Endothelial cell of umbilical vein (primary cell): ENCODE measurements around the gene C1orf198. TPM values are rescaled to one million over a fixed set of nuclear protein-coding genes. Genes with fewer than 3 reads are reported as not detected.

ENCODE experiments used
- BruUV-seq: library from RNA; stranded (reverse); fragments of 400-500 nt; replicated peaks from 2 replicates; lab custom pipeline; 2021; lab: Mats Ljungman, UMichigan
- CTCF ChIA-PET: fragments of 300-600, 350-600 bp; sonication (Branson Sonifier 250); formaldehyde crosslinking; loops from one replicate; lab custom pipeline; 2021; ENCODE audit warnings: antibody characterized with exemption, inconsistent platforms; lab: Charles Lee
- POLR2A ChIA-PET: fragments of 300-600, 350-600 bp; sonication (Branson Sonifier 250); formaldehyde crosslinking; loops from one replicate; lab custom pipeline; 2021; ENCODE audit warnings: antibody characterized with exemption, inconsistent platforms; lab: Charles Lee
- DNase-seq: peaks from one replicate; pipeline ENCODE4 v3.0.0-alpha.2; 2011; ENCODE audit warnings: low read depth, low spot score
- FAIRE-seq: peaks from 2 replicates; lab custom pipeline; 2011; peaks lifted over from hg19 to GRCh38; lab: Jason Lieb, UNC
- H2AFZ ChIP-seq: 2 replicates; pipeline ENCODE4 v1.6.0; 2012; ENCODE audit warnings: low read depth, low read length, control low read depth, inconsistent platforms
- H3K27ac ChIP-seq: 2 replicates; pipeline ENCODE4 v1.5.1; 2011; ENCODE audit warnings: low read depth, mild to moderate bottlenecking, control low read depth, low read length, moderate library complexity; ENCODE audit not compliant: insufficient read depth
- H3K27me3 ChIP-seq, 2 experiments: 2 replicates each; pipeline versions ENCODE4 v1.6.0 to v1.6.1; 2011; ENCODE audit warnings: low read length in 2 of 2, mixed read lengths in 1 of 2; ENCODE audit not compliant: control insufficient read depth in 2 of 2, insufficient read depth in 2 of 2
- H3K36me3 ChIP-seq, 2 experiments: 2 replicates in 1 of 2; 3 replicates in 1 of 2; pipeline ENCODE4 v1.5.1; 2011; ENCODE audit warnings: low read length in 2 of 2, mild to moderate bottlenecking in 1 of 2, moderate library complexity in 1 of 2; ENCODE audit not compliant: control insufficient read depth in 2 of 2, insufficient read depth in 2 of 2; ENCODE audit errors: extremely low read depth in 1 of 2
- H3K4me1 ChIP-seq: 3 replicates; pipeline ENCODE4 v1.5.1; 2011; ENCODE audit warnings: mild to moderate bottlenecking, low read length; ENCODE audit not compliant: control insufficient read depth, insufficient read depth; ENCODE audit errors: extremely low read depth
- H3K4me2 ChIP-seq: 2 replicates; pipeline ENCODE4 v1.6.1; 2011; ENCODE audit warnings: low read length, control low read depth, mixed read lengths; ENCODE audit not compliant: insufficient read depth
- H3K4me3 ChIP-seq, 3 experiments: fragments of 200-600 bp in 1 of 3; sonication (generic), shearing (Covaris generic) in 1 of 3; replicated peaks in 1 of 3; 2 replicates each; pipeline ENCODE4 v1.5.1; 2011 to 2016; ENCODE audit warnings: control low read depth in 3 of 3, low read length in 3 of 3, mild to moderate bottlenecking in 2 of 3, inconsistent platforms in 1 of 3, low read depth in 1 of 3, moderate library complexity in 1 of 3; ENCODE audit not compliant: insufficient read depth in 1 of 3
- H3K79me2 ChIP-seq: 2 replicates; pipeline ENCODE4 v1.6.0; 2012; ENCODE audit warnings: low read length, inconsistent platforms; ENCODE audit not compliant: control insufficient read depth, insufficient read depth
- H3K9ac ChIP-seq: replicated peaks from 2 replicates; pipeline ENCODE3; 2011; ENCODE audit warnings: low read length, control low read depth; ENCODE audit not compliant: insufficient read depth; ENCODE audit errors: extremely low read depth
- H3K9me1 ChIP-seq: replicated peaks from 3 replicates; pipeline ENCODE4 v1.6.0; 2011; ENCODE audit warnings: mild to moderate bottlenecking, low read length; ENCODE audit not compliant: control insufficient read depth, insufficient read depth; ENCODE audit errors: extremely low read depth
- H3K9me3 ChIP-seq: replicated peaks from 2 replicates; pipeline ENCODE4 v1.5.1; 2012; ENCODE audit warnings: low read length, inconsistent platforms; ENCODE audit not compliant: control insufficient read depth, insufficient read depth
- H4K20me1 ChIP-seq: replicated peaks from 2 replicates; pipeline ENCODE3; 2011; ENCODE audit warnings: mild to moderate bottlenecking, low read length; ENCODE audit not compliant: control insufficient read depth, insufficient read depth; ENCODE audit errors: extremely low read depth
- CTCF ChIP-seq, 2 donors: IDR thresholded peaks; 1 replicate in 1 of 2; 2 replicates in 1 of 2; pipeline ENCODE4 v1.5.1; 2011; ENCODE audit warnings: low read length in 2 of 2, mild to moderate bottlenecking in 2 of 2, moderate library complexity in 2 of 2, control low read depth in 1 of 2, inconsistent platforms in 1 of 2, low read depth in 1 of 2; ENCODE audit not compliant: insufficient read depth in 1 of 2; ENCODE audit errors: extremely low read depth in 1 of 2
- EZH2 ChIP-seq: IDR thresholded peaks from 2 replicates; pipeline ENCODE4 v1.6.1; 2012; ENCODE audit warnings: borderline replicate concordance, low read depth, mild to moderate bottlenecking, moderate library complexity, low read length, inconsistent platforms; ENCODE audit not compliant: severe bottlenecking
- GATA2 ChIP-seq: IDR thresholded peaks from 2 replicates; pipeline ENCODE4 v1.7.0; 2011; ENCODE audit warnings: low read depth, mild to moderate bottlenecking, moderate library complexity, mixed read lengths, low read length; ENCODE audit not compliant: insufficient read length, insufficient read depth
- MAX ChIP-seq: IDR thresholded peaks from 2 replicates; pipeline ENCODE4 v1.6.1; 2011; ENCODE audit not compliant: insufficient read depth, insufficient read length
- POLR2AphosphoS5 ChIP-seq: IDR thresholded peaks from 2 replicates; pipeline ENCODE4 v1.6.1; 2012; ENCODE audit warnings: low read depth, mild to moderate bottlenecking, control low read depth, low read length, moderate library complexity; ENCODE audit not compliant: insufficient read depth
- dilution Hi-C: fragments of 300-500 bp; cut with MboI; formaldehyde crosslinking; loops from one replicate; pipeline ENCODE4 v1.15.0; 2019; ENCODE audit warnings: low sequenced_read_pairs; ENCODE audit not compliant: extremely low pct_ligation_motif_present
- intact Hi-C: fragments of 100-400 bp; cut with micrococcal nuclease; formaldehyde crosslinking; loops from one replicate; pipeline ENCODE4 v1.10.0; 2022
- polyA plus RNA-seq, 4 experiments: library from polyadenylated mRNA; depleted of rRNA in 3 of 4; stranded (reverse) in 3 of 4; unstranded in 1 of 4; fragments of >200 nt; gene quantifications; 2 replicates each; pipeline versions ENCODE4 v1.2.1 to v1.2.3, GENCODE V29; 2011 to 2012; ENCODE audit warnings: missing spikeins in 1 of 4
- total RNA-seq: library from RNA; stranded (reverse); gene quantifications from 2 replicates; pipeline ENCODE4 v1.2.3, GENCODE V29; 2021

C1orf198 gene
- total and polyA plus RNA-seq, 2 donors (not counting 3 experiments of a cell fraction or from before 2014, with no cell fraction given): 21.2 to 29.2 TPM

GRCh38 chr1:230869500-230869899 is 1.2 kb upstream of the C1orf198 start:
- no TSS peak for BruUV-seq
- POLR2A ChIA-PET: no interaction called here

GRCh38 chr1:230868736-230869385 is 540 bp upstream of the C1orf198 start:
- Histone ChIP-seq H3K4me2 (peak overlapping the region; percentile 53), H3K9me1 (no peaks in the 10 kb centered on the region), H4K20me1 (no peaks in the 10 kb centered on the region), H3K4me3 (peak overlapping the region; percentile 27 to 93 (median 42)), H3K27me3 (no peaks in the 10 kb centered on the region), H3K79me2 (no peaks in the 10 kb centered on the region), H3K9me3 (no peaks in the 10 kb centered on the region), H3K4me1 (peaks cover 17% of the 10 kb centered on the region), H2AFZ (peak overlapping the region; percentile 94), H3K27ac (peak overlapping the region; percentile 33), H3K9ac (peak overlapping the region; percentile 77), H3K36me3 (no peaks in the 10 kb centered on the region)
- CTCF ChIA-PET: interaction anchor here (0.7 to 2.3 kb wide), 2 partner anchors 20 to 71 kb away, joined by 3 to 7 read pairs; no protein-coding TSS in a partner anchor
- POLR2A ChIA-PET: interaction anchor here (0.9 to 1.4 kb wide), 2 partner anchors 17 to 227 kb away, joined by 5 to 6 read pairs; no protein-coding TSS in a partner anchor
- dilution Hi-C loops (no loop called here), intact Hi-C loops (loop anchor here (1.0 to 2.0 kb wide), 4 partner anchors 71 to 660 kb away; partner anchors contain the start of genes ARV1 and TSNAX)
- DNase-seq: peak; percentile 45
- TSS peak; percentile 77 for BruUV-seq
- TF ChIP-seq MAX (peak; percentile 62), CTCF (IDR thresholded peaks at IDR 0.05; ENCODE audit: extremely low read depth in 1 of 2, insufficient read depth in 1 of 2, low read depth in 1 of 2, low read length in 2 of 2) (no peak)
- no peak for FAIRE-seq

More at GRCh38 chr1:230869500-230869899, 1.2 kb upstream of the C1orf198 start:
- CTCF ChIA-PET: interaction anchor here (0.7 to 2.3 kb wide), 2 partner anchors 19 to 71 kb away, joined by 3 to 7 read pairs; no protein-coding TSS in a partner anchor
- H3K9ac ChIP-seq: no peak overlapping the region
- H3K79me2 ChIP-seq: no peaks in the 10 kb centered on the region
- intact Hi-C loops: loop anchor here (2.0 kb wide), 2 partner anchors 341 to 659 kb away; partner anchors contain the start of gene TSNAX
- no peak overlapping the region for H3K27ac ChIP-seq
- H3K9me1 ChIP-seq: no peaks in the 10 kb centered on the region
- FAIRE-seq: peak; percentile 49
- H3K36me3 ChIP-seq: no peaks in the 10 kb centered on the region
- H3K4me2 ChIP-seq: no peak overlapping the region
- TF ChIP-seq POLR2AphosphoS5: no peak
- no peak for TF ChIP-seq GATA2
- TF ChIP-seq MAX: no peak
- no peak for TF ChIP-seq EZH2
- dilution Hi-C loops: no loop called here
- no peak overlapping the region for H3K4me3 ChIP-seq
- no peaks in the 10 kb centered on the region for H3K27me3 ChIP-seq
- DNase-seq: no peak
- no peaks in the 10 kb centered on the region for H4K20me1 ChIP-seq
- H3K9me3 ChIP-seq: no peaks in the 10 kb centered on the region
- peaks cover 17% of the 10 kb centered on the region for H3K4me1 ChIP-seq
- no peak overlapping the region for H2AFZ ChIP-seq
